HTERT RPE-1 (cell line): Measurements from ENCODE around the gene CHSY3.

Experiments
- in situ Hi-C: fragments of 300-500 bp; cut with MboI; formaldehyde crosslinking; loops from 4 replicates; pipeline ENCODE4 v1.14.3; 2020; ENCODE audit warnings: low sequenced_read_pairs

The CHSY3 gene

GRCh38 chr5:129945028-129945427 lies 40.8 kb downstream of the CHSY3 start:
- in situ Hi-C loops: no loop called here

GRCh38 chr5:129945774-129946270 lies 41.6 kb downstream of the CHSY3 start:
- in situ Hi-C loops: no loop called here

GRCh38 chr5:129951039-129951438 lies 46.8 kb downstream of the CHSY3 start:
- in situ Hi-C loops: no loop called here

- in situ Hi-C loops: no loop called here
Measured at GRCh38 chr5:129958581-129958980, 54.3 kb downstream of the CHSY3 start.

GRCh38 chr5:129960831-129961230 lies 56.6 kb downstream of the CHSY3 start:
- in situ Hi-C loops: no loop called here

- in situ Hi-C loops: no loop called here
Measured at GRCh38 chr5:129962506-129962905, 58.2 kb downstream of the CHSY3 start.

- in situ Hi-C loops: no loop called here
Measured at GRCh38 chr5:129963359-129963758, 59.1 kb downstream of the CHSY3 start.

GRCh38 chr5:129966071-129966470 lies 61.8 kb downstream of the CHSY3 start:
- in situ Hi-C loops: no loop called here

- in situ Hi-C loops: no loop called here
Measured at GRCh38 chr5:129971714-129972113, 67.4 kb downstream of the CHSY3 start.

GRCh38 chr5:129972465-129973141 lies 68.3 kb downstream of the CHSY3 start:
- in situ Hi-C loops: no loop called here

GRCh38 chr5:129973716-129974426 lies 69.6 kb downstream of the CHSY3 start:
- in situ Hi-C loops: no loop called here

GRCh38 chr5:129977810-129978209 lies 73.5 kb downstream of the CHSY3 start:
- in situ Hi-C loops: no loop called here

- in situ Hi-C loops: no loop called here
Measured at GRCh38 chr5:129978270-129978669, 74.0 kb downstream of the CHSY3 start.

GRCh38 chr5:129988453-129988852 lies 84.2 kb downstream of the CHSY3 start:
- in situ Hi-C loops: no loop called here

- in situ Hi-C loops: no loop called here
Measured at GRCh38 chr5:129991780-129992179, 87.5 kb downstream of the CHSY3 start.

- in situ Hi-C loops: no loop called here
Measured at GRCh38 chr5:129996896-129997295, 92.6 kb downstream of the CHSY3 start.

GRCh38 chr5:130000460-130000859 lies 96.2 kb downstream of the CHSY3 start:
- in situ Hi-C loops: no loop called here

- in situ Hi-C loops: no loop called here
Measured at GRCh38 chr5:130002183-130002582, 97.9 kb downstream of the CHSY3 start.

- in situ Hi-C loops: no loop called here
Measured at GRCh38 chr5:130002876-130003275, 98.6 kb downstream of the CHSY3 start.

GRCh38 chr5:130011986-130012385 lies 107.7 kb downstream of the CHSY3 start:
- in situ Hi-C loops: no loop called here

GRCh38 chr5:130017173-130017572 lies 112.9 kb downstream of the CHSY3 start:
- in situ Hi-C loops: no loop called here

GRCh38 chr5:130018641-130019040 lies 114.4 kb downstream of the CHSY3 start:
- in situ Hi-C loops: no loop called here
